Measurements from ENCODE around the gene NCF4. TPM values are rescaled to one million over a fixed set of nuclear protein-coding genes. Genes with fewer than 3 reads are reported as not detected.

Gene NCF4
- total RNA-seq, 2 donors from 2014 or later, result 24.2 to 53.1 TPM

Other genes with a start within 250 kb of the NCF4 start
- not detected for gene CACNG2, start 157.3 kb upstream of the NCF4 start, total RNA-seq
- gene IFT27, start 84.9 kb upstream of the NCF4 start, total RNA-seq, result 10 to 100 TPM; 23.3 to 37.8 TPM
- not detected for gene PVALB, start 44.0 kb upstream of the NCF4 start, total RNA-seq
- 10 to 100 TPM in 1 of 2 donors, 1 to 10 TPM in 1; 5.0 to 47.9 TPM for gene CSF2RB, start 52.6 kb downstream of the NCF4 start, total RNA-seq
- gene TST, start 158.4 kb downstream of the NCF4 start, total RNA-seq, result 10 to 100 TPM; 12.2 to 17.9 TPM
- 10 to 100 TPM; 27.6 to 51.1 TPM for gene MPST, start 158.7 kb downstream of the NCF4 start, total RNA-seq
- gene KCTD17, start 190.7 kb downstream of the NCF4 start, total RNA-seq, result 10 to 100 TPM; 30.5 to 43.8 TPM
- 1 to 10 TPM; 1.8 to 1.9 TPM for gene TMPRSS6, start 248.7 kb downstream of the NCF4 start, total RNA-seq

All from natural killer cell treated with Interleukin-12 subunit alpha and Interleukin-12 subunit beta and Interleukin-15 and Interleukin-18, amount 100 ng/mL, for 72 hours (primary cell).